ENCODE measurements around the gene KIF7. TPM values are rescaled to one million over a fixed set of nuclear protein-coding genes. Genes with fewer than 3 reads are reported as not detected.

The KIF7 gene
- total and polyA plus RNA-seq, 2 experiments from 2014 or later: 4.6 to 20.1 TPM

DNA sequence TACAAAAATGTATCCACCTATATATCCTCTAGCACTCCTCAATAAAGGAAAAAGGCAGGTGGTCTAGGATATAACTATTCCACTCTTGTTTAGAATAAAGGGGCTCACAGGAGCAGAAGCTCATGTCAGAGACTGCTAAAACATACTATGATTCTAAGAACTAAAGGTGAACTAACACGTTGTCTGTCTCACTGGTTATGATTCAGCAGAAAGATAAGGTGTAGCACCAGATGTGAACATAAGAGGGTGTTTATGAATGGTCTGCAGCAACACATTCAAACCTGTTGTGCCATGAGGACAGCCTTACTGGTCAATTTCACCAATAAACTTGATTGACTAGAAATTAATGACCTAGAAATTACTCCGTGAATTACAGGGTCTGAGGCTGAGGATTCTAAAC lies 30.7 kb upstream of the KIF7 start:
- no peaks in the 10 kb centered on the region for H3F3A ChIP-seq (replicated peaks; ENCODE audit: low read depth)
- DNase-seq (ENCODE audit: low spot score): no peak
- H3K79me2 ChIP-seq (replicated peaks; ENCODE audit: insufficient read depth): no peaks in the 10 kb centered on the region
- Mint-ChIP-seq H3K36me3 (ENCODE audit: low read depth) (no peaks in the 10 kb centered on the region), H3K27ac (no peak overlapping the region), H3K4me3 (no peak overlapping the region), H3K9me3 (no peaks in the 10 kb centered on the region), H3K27me3 (ENCODE audit: insufficient read depth, low read depth, poor library complexity) (peaks cover 4% of the 10 kb centered on the region), H3K4me1 (peaks cover 1% of the 10 kb centered on the region; the same call in 2 of the 3 replicates)
- TF ChIP-seq, protein P1, sequence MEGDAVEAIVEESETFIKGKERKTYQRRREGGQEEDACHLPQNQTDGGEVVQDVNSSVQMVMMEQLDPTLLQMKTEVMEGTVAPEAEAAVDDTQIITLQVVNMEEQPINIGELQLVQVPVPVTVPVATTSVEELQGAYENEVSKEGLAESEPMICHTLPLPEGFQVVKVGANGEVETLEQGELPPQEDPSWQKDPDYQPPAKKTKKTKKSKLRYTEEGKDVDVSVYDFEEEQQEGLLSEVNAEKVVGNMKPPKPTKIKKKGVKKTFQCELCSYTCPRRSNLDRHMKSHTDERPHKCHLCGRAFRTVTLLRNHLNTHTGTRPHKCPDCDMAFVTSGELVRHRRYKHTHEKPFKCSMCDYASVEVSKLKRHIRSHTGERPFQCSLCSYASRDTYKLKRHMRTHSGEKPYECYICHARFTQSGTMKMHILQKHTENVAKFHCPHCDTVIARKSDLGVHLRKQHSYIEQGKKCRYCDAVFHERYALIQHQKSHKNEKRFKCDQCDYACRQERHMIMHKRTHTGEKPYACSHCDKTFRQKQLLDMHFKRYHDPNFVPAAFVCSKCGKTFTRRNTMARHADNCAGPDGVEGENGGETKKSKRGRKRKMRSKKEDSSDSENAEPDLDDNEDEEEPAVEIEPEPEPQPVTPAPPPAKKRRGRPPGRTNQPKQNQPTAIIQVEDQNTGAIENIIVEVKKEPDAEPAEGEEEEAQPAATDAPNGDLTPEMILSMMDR (conservative IDR thresholded peaks at IDR 0.05; ENCODE audit: low read depth in 2 of 2): no peak
- TF ChIP-seq NANOG (IDR thresholded peaks at IDR 0.05; ENCODE audit: borderline replicate concordance) (no peak), ZNF462 (CRISPR knock-in tag; IDR thresholded peaks at IDR 0.05) (no peak), ZNF331 (CRISPR knock-in tag; IDR thresholded peaks at IDR 0.05; ENCODE audit: low read depth) (no peak), STAT1 (IDR thresholded peaks at IDR 0.05; ENCODE audit: unreplicated experiment) (no peak), POLR2AphosphoS5 (IDR thresholded peaks at IDR 0.05; ENCODE audit: low read depth) (no peak)
- no peak overlapping the region for H3K4me2 ChIP-seq
- no peaks in the 10 kb centered on the region; the same call in 1 of the 2 replicates for H4K20me1 ChIP-seq (replicated peaks; ENCODE audit: insufficient read depth)
- H3K27me3 ChIP-seq (ENCODE audit: insufficient read depth): no peaks in the 10 kb centered on the region
- H3K36me3 ChIP-seq (ENCODE audit: insufficient read depth): no peaks in the 10 kb centered on the region
- H3K4me3 ChIP-seq: no peak overlapping the region
- H3K27ac ChIP-seq (ENCODE audit: low read depth): no peak overlapping the region
- H3K4me1 ChIP-seq (ENCODE audit: insufficient read depth): no peaks in the 10 kb centered on the region
- H2AFZ ChIP-seq: no peak overlapping the region
- no peak for ATAC-seq
- H3K9me2 ChIP-seq (ENCODE audit: insufficient read depth): no peaks in the 10 kb centered on the region

All from GM23338 (cell line).